Measurements from ENCODE around the gene TESK2.

The TESK2 gene

DNA sequence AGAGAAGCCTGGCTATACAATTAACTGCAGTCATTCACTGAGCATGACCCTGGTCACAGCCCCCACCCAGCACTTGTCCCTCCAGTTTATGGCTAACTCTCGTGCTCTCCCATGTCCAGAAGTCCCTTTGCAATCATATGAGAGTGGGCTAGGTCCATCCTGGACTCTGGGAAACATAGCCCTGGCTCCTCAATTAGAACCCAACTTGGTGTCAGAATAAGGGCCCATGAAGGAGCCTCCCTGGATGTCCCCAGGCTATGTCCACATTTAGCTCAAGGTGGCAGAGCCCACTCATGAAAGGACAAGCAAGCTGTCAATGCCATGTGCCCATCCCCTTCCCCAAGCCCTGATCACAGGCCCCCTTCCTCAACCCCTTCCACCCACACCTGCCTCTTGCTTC lies 191.7 kb downstream of the TESK2 start:
- DNase-seq = no peak

DNA sequence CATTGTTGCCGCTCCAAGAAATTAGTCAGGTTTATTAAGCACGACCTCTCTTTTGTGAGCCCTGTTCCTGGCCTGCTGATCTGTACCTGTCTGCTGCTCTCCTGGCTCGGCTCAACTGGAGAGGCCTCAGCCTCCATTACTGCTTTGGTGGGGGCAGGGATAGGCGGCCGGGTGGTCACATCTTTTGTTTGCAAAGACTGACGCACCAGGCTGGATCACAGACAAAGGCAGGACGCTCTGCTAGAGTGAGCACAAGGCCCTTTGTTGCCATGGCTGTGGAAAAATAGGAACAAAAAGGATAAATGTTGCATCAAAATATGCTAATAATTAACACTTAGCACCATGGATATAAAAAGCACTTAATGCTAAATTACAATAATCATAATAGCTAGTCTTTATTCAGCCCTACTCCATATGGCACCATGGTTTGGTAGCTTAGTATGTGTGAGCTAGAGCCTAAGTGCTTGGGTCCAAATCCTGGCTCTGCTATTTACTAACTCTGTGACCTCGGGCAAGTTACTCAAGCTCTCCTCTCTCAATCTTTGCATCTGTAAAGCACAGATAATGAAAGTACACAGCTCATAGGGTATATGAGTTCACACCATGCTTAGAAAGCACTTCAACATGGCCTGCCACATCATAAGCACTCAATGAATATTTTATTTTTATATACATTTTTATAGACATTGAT lies 193.2 kb downstream of the TESK2 start:
- no peak for DNase-seq
